HG03565 (cell line): ENCODE measurements around the gene AGGF1.
"Not testable (repeated sequence)": the region's sequence is repeated elsewhere in the genome, so short reads cannot be mapped to it uniquely, and the experiment has no call there.

Source experiments
- ATAC-seq: cut with Tn5 transposase; IDR thresholded peaks from one replicate; pipeline ENCODE4 v1.9.1; 2021; ENCODE audit warnings: mild to moderate bottlenecking, moderate library complexity; ENCODE audit not compliant: unreplicated experiment

AGGF1 gene

DNA sequence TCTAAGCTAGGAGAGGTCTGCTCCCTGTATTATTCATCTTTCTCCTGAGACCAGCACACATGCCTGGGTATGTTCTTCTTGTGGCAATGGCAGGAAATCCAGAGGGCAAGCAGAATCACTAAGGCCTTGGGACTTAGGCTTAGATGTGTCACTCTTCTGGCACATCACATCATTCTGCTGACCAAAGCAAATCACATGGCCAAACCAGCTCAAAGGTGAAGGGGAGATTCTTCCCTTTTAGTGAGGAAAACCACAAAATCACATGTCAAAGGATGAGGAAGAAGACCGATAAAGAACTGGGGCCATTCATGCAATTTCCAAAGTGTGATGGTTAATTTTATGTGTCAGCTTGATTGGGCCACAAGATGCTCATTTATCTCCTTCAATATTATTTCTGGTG lies 5.7 kb upstream of the AGGF1 start:
- no peak for ATAC-seq

DNA sequence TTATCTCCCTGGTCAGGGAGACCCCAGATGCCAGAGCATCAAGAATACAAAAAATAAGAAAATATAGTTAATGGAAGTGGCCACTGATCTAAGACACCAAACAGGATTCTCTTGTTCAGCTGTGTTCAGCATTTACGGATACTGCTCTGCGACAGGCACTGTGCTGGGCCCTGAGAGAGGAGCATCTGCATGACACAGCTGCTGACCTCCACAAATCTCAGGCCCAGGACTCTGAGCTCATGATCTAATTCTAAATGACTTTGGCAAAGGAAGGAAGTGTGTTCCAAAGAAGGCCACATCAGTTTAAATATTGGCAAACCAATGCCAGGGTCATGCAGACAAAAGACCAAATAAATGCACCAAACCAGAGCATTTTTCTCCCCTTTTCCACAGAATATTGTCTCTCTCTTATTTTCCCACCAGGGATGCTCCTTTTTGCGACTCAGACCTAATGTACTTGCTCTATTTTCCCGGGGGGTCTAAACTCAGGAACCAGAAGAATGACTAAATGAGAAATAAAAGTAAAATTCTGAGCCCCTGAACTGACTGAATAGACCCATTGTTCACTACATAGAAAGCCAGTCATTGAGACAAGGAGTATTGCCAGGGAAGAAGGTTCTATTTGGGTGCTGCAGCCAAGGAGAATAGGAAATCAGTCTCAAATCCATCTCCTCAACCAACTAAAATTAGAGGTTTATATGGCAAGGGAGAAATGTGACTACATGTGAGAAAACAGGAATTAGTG lies 1.4 kb upstream of the AGGF1 start:
- ATAC-seq: no peak

DNA sequence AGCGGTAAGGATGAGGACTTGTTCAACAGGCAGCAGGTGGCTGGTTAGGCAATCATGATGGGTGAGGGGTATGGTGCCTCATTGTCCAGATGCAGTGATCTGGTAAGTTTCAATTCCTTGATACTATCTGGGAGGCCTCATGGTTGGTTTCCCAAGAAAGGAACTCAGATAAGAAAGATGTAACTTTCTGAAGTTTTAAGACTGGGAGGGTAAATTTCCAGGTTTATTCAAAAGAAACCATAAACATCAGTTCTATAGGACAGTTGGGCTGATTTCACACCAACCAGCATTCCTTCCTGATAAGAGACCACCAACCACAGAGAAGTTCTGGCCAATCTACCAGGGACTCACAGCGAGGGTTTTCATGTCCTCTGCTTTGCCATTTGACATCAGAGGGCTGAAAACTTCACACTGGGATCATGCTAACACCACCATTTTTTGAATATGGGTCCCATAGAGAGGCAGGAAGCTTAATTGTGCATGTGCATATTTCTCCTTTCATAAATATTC lies 773 bp upstream of the AGGF1 start:
- no peak for ATAC-seq

DNA sequence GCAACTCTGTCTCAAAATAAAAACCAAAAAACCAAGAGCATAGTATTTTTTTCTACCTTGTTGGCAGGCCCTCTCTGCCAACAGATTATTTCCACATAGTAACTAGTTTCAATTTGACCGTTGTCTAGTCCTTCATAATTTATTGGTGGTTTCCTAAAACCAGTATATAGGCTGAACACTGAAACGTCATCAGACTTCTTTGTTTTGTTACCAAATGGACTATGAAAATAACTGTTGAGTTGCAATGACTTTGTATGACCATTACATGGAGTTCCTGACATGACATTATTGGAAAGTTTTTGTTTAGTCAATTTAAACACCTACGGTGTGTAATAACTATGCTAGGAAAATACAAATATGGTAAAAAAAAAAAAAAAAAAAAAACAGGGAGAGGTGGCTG lies 1.7 kb downstream of the AGGF1 start:
- ATAC-seq: no peak

DNA sequence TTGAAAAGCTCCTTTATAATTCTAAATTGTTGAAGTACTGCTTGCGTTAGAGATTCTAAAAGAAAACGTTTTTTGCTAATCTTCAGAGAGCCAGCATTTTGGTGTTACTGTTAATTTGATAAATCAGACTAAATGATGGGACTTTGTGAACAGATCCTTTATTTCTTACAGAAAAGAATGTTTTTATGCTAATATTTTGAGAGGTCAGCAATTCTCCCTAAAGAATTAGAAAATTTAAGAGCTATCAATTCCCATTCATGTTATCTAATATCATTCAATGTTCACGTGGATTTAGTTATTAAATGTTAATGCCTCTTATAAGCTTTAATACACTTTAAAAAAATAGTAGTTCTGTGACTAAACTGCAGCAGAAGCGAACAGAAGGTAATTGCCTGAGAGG lies 2.4 kb downstream of the AGGF1 start:
- ATAC-seq: no peak

DNA sequence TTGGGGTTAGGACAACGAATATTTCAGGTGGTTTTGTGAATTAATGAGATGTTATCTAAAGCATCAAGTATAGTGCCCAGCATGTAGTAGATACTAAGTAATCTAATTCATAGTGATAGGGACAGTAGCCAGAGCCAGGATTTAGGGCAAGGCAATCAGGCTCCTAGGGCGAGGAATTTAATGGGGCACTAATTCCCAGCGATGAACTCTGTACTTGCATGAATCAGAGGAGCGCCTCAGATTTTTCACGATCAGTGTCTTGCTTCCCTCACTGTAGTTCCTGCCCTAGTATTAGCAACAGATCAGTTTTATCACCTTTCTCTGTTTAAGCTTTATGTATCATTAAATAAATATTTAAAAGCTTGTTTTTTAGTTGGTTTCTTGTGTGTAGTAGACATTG lies 3.1 kb downstream of the AGGF1 start:
- ATAC-seq: no peak

DNA sequence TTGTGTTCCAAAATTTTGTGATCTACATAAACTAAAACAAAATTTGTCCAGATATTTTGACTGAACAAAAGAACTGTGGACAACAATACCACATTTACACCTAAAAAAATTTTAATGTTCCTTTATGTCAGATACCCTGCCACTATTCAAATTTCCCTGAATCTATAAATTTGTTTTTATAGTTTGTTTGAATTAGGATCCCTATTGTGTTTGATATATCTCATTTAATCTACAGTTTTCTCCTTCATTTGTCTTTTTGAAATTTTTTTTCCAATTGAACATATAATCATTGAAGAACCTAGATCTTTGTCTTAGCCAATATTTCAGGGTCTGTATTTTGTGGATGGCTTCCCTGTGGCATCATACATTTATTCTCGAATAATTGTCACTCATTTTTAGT lies 5.7 kb downstream of the AGGF1 start:
- no peak for ATAC-seq

DNA sequence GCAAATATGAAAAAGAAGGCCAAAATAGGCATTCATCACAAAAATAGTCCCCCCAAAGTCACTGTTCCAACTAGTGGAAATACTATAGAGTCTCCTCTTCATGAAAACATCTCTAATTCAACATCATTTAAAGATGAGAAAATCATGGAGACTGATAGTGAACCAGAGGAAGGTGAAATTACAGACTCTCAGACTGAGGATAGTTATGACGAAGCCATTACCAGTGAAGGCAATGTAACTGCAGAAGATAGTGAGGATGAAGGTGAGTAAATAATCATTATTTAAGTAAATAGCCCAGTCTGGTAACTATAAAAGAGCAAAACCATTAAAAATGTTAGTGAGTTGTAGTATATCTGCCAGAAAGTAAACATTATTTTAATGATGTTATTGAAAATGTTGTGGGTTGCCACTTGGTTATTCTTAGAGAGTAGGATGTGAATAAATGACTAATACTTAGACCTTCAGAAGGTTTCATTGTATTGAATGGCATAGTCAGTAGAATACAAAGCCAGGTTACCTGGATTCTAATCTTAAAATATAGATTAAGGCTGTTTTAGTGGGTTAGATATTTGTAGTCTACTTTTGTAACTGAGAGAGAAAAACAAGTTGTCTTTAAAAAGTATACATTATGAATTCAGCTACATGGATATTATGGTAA lies 16.3 kb downstream of the AGGF1 start:
- ATAC-seq: no peak

DNA sequence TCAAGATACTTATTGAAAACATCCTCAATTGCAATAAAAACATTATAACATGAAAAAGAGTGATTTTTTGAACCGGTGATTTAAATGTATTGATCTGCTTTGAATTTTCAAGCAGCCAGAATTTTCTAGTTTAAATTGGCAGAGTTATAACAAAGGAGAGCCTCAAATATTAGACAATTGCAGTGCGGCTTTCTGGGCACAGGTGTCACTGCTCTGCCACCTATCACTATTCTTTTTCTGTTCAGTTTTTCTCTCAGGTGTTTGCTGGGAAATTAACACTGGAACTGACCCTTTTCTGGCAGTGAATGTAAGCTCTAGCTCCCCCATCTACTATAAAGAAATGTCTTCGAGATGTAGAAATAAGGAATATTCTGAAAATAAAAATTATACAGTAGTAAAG lies 33.8 kb downstream of the AGGF1 start:
- ATAC-seq: no peak

DNA sequence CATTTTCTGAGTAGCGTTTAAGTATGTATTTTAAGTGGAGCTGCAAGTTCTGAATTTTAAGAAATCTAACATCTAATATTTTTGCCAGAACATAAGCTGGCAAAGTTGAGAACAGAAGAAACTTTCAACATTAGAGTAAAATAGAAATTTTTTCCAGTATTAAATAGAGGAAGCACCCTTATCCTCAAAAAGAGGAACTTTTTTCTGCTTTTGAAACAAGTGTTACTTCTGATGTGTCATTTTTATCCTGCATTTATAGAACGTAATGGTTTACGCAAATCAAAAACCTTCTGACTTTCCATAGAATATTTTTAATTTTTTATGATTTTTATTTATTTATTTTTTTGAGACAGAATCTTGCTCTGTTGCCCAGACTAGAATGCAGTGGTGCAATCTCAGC lies 35.1 kb downstream of the AGGF1 start:
- no peak for ATAC-seq

DNA sequence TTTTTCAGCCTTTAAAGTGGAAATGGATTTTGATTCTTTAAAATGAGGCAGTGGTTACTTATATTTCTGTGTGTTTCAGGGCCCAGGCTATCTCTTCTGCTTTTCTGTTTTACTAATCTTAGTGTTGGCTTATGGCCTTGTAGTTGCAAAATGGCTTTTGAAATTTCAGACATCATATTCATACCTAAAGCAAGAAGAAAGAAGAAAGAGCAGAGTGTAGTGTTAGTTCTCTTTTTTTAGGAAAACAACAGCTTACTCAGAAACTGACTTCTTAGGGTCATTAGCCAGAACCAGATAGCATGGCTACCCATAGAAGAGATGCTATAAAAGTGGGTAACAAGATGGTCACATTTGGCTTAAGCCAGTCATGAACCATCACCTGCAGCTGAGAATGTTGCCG lies 36.0 kb downstream of the AGGF1 start:
- ATAC-seq: no peak

DNA sequence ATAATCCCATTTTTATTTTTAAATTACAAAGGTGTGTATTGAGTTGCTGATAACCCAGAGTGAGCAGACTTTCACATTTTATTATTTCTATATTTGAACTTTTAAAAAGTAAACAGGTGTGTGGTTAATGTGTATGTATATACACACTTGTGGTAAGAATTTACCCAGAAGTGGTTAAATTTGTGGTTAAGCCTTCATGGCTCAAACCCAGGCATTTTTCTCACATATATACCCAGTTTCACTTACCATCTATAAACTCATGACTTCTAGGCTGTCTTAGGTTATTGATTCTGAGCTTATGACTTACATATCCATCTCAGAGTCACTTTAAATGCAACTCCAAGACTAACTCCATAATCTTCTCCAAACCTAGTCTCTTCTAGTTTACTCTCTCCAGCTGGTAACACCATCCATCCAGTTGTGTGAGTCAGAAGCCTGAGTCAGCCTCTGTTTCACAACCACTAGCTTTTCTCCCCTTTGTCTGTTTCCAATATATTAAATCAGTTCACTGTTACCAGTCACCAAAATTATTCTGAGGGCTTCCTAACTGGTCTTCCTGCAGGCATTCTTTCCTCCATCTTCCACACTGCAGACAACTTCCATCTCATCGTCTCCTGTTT lies 36.7 kb downstream of the AGGF1 start:
- no peak for ATAC-seq

DNA sequence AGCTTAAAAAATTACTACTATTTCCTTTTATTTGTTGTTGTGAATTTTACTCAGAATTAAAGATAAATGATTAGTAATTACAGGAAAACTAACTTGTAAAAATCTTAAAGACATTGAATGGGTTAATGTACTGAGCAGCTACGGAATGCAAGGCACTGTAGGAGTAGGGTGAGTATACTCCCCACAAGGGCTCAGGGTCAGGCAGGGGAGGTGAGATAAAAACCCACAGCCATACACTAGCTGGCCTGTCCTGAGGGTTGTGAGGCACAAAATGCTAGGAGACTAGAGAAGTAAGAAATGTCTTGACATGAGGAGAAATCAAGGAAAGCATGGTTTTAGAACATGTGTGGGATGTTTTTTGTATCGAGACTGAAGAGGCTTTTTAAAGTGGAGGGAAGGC lies 43.5 kb downstream of the AGGF1 start:
- ATAC-seq: no peak

DNA sequence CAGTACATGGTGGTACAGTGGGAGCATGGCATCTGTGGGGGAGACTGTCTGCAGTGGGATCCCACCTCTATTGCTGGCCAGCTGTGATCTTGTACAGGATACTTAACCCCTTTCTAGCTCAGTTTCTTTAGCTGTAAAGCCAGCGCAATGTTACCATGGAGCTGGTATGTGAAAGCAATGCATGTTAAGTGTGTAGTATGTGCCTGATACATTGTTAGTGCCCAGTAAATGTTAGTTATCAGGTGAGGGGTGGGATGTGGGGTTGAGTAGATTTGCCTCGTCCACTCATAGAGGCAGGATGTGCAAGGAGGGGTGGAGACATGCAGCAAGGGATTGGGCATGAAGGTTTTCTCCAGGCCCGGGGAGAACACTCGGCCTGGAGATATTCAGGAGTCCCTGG lies 44.5 kb downstream of the AGGF1 start:
- ATAC-seq: no peak

DNA sequence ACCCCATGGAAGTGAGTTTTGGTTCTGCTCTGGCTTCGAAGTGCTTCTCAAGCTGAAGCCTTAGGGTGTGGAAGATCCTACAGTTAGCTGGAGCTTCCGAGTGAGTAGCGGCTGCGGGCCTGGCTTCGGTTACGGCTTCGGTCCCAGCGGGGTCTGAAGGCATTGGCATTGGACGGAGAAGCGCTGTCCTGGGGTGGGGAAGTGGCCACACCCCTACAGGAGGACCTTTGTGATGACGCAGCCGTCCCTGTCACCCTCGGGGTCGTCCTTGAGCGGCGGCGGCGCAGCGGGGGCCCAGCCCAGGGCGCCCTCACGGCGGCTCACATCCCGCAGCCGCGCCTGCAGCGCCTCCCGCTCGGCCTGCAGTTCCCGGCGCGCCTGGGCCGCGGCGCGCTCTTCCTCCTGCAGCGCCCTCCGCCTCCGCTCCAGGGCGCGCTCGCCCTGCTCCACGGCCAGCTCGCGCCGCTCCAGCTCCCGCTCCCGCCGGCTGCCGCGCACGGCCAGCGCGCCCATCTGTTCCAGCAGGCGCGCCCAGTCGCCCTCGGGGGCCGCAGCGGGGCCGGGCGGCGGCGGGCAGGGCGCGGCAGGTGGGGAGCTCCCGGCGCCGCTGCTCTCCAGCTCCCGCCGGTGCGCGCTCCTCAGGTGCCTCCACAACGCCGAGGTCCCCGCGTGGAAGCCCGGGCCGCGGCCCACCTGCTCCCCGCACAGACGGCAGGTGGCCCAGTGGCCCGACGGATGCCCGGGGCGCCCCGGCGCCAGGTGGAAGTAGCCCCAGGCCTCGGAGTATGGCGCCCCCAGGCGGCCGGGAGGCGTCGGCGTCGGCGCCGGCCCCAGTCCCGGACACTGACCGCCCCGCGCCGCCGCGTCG lies 47.0 kb downstream of the AGGF1 start:
- ATAC-seq: peak; percentile 76

DNA sequence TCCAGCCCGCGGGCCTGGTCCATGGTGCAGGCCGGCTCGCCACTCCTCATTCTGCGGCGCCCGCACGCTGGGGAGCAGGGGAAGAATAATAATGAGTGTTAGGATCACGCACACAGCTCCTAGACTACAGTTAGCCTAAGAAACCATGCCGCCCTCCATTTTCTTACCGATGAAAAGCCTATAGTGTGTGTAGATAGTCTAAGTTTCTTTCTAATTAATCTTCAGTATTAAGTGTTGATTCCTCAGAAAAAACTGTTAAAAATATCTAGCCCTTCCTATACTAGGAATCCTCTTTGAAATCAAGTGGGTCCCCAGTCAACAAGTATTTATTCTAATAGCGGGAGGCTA lies 47.6 kb downstream of the AGGF1 start:
- no peak for ATAC-seq

DNA sequence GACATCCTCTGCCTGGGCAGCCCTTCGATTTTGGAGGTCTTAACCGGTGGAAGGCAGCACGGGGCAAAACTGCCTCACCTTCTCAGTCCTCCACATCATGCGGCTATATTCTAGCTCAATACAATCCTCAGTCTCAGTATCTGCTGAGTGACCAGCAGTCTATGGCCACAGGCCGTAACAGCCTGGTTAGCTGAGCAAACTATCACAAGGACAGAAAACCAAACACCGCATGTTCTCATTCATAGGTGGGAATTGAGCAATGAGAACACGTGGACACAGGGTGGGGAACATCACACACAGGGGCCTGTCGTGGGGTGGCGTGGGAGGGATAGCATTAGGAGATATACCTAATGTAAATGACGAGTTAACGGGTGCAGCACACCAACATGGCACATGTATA lies 50.3 kb downstream of the AGGF1 start:
- not testable (repeated sequence) for ATAC-seq

DNA sequence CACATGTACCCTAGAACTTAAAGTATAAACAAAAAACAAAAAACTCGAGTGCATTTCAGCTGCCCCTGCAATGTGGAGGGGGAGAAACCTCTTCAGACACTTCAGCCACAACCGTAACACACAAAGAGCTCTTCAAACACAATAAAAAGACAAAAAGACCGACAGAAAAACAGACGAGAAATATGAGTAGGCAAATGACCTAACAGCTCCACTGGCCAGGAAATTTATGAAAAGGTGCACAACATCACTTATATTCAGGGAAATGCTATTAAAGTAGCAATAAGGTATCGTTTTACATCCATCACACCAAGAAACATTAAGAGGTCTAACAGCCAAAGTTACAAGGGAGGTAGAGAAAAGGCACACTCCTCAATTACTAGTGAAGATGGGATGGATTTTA lies 50.7 kb downstream of the AGGF1 start:
- ATAC-seq: no peak

DNA sequence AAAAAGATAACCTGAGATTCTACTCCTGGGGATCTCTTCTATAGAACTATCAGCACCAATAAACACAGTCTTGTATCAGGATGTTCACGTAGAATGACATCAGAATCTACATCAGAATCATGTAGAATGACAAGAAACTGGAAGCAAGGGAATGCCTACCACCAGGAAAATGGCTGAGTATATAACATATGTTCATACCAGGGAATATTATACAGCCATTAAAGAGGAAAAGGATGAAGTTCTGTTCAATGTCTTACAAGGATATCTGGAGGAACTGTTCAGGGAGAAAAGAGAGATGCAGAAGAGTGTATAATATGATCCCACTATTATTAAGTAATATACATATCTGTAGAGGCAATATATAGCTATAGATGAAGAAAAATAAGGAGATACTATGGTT lies 52.1 kb downstream of the AGGF1 start:
- ATAC-seq: no peak

DNA sequence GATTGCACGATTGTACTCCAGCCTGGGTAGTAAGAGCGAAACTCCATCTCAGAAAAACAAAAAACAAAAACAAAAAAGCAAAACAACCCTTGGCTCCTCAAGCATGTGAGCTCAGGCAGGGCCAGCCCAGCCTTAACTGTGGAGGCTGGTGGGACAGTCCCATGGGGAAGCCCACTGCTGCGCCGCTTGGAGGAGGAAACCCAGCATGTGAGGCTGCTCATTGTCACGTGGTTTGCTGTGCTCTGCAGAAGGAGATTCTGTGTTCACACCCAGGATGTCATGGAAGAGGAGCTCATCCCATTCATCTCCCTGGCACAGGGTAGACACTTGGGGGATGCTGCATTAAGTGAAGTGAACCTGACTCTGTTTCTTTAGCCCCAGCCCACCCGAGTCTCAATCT lies 52.9 kb downstream of the AGGF1 start:
- no peak for ATAC-seq

DNA sequence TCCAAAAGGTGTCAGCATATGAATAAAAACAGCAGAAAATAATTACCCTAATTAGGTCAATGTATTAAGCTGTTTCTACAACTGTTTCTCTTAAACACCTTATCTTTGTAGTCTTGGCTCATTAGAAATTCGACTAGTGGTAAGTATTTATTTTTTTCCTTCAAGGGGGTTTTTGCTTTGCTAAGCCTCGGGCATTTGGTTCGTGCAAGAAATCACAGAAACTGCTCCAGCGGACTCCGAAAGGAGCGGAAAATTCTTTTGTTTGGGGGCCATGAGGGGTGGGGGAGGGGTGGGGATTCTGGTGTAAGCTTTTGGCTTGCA lies 56.1 kb downstream of the AGGF1 start:
- ATAC-seq: no peak
